T-cell (primary cell): ENCODE data around the gene SCARB1. TPM values are rescaled to one million over a fixed set of nuclear protein-coding genes. Genes with fewer than 3 reads are reported as not detected.

ENCODE experiments used
- ATAC-seq, 4 experiments: fragments of 200-7000 bp in 3 of 4; fragments of 150-1000 bp in 1 of 4; cut with Tn5 transposase; replicated peaks in 1 of 4; 1 replicate in 3 of 4; 2 replicates in 1 of 4; pipeline ENCODE4 v1.10.0; 2021; ENCODE audit warnings: moderate library complexity in 3 of 4, mild to moderate bottlenecking in 2 of 4, moderate number of reproducible peaks in 1 of 4
- CTCF ChIA-PET, 2 donors: fragments of 300-600 bp; sonication (Branson Sonifier 250); formaldehyde crosslinking; loops; one replicate each; lab custom pipeline; 2022; ENCODE audit warnings: antibody characterized with exemption in 2 of 2; lab: Charles Lee
- POLR2A ChIA-PET, 2 donors: fragments of 300-600 bp; sonication (Branson Sonifier 250); formaldehyde crosslinking; loops; one replicate each; lab custom pipeline; 2022; ENCODE audit warnings: antibody characterized with exemption in 2 of 2; lab: Charles Lee
- DNase-seq, 35 experiments: peaks; one replicate each; pipeline versions ENCODE4 v3.0.0 to v3.0.0-alpha.2; 2013 to 2023
- H3K27ac ChIP-seq: one replicate; pipeline ENCODE4 v1.5.1; 2013; ENCODE audit warnings: low read length
- H3K27me3 ChIP-seq, 2 experiments: replicated peaks in 1 of 2; 1 replicate in 1 of 2; 2 replicates in 1 of 2; pipeline versions ENCODE4 v1.6.1 to v1.7.0; 2013; ENCODE audit warnings: low read length in 1 of 2, mixed read lengths in 1 of 2; ENCODE audit not compliant: control insufficient read depth in 2 of 2, insufficient read depth in 2 of 2; ENCODE audit errors: extremely low read depth in 1 of 2
- H3K36me3 ChIP-seq, 2 donors: 1 replicate in 1 of 2; 2 replicates in 1 of 2; pipeline versions ENCODE4 v1.6.1 to v1.7.0; 2013; ENCODE audit warnings: low read length in 1 of 2; ENCODE audit not compliant: control insufficient read depth in 2 of 2, insufficient read depth in 1 of 2; ENCODE audit errors: extremely low read depth in 1 of 2
- H3K4me1 ChIP-seq, 2 experiments: 1 replicate in 1 of 2; 2 replicates in 1 of 2; pipeline versions ENCODE4 v1.6.1 to v1.7.0; 2013; ENCODE audit warnings: low read length in 2 of 2, mixed read lengths in 1 of 2; ENCODE audit not compliant: insufficient read depth in 2 of 2, control insufficient read depth in 1 of 2; ENCODE audit errors: extremely low read depth in 1 of 2
- H3K4me3 ChIP-seq, 2 donors: 1 replicate in 1 of 2; 2 replicates in 1 of 2; pipeline versions ENCODE4 v1.5.1 to v1.7.0; 2013; ENCODE audit warnings: mild to moderate bottlenecking in 2 of 2, low read length in 1 of 2, moderate library complexity in 1 of 2; ENCODE audit not compliant: control insufficient read depth in 1 of 2; ENCODE audit errors: extremely low read depth in 1 of 2
- H3K9me3 ChIP-seq: 2 replicates; pipeline ENCODE4 v1.7.0; 2013
- H3K27ac Mint-ChIP-seq, 2 donors: one replicate each; pipeline ENCODE4 v1.8.0; 2020 to 2021; ENCODE audit warnings: mild to moderate bottlenecking in 2 of 2, mixed read lengths in 2 of 2
- H3K27me3 Mint-ChIP-seq, 2 donors: one replicate each; pipeline ENCODE4 v1.8.0; 2021 to 2022; ENCODE audit warnings: mixed read lengths in 2 of 2
- H3K36me3 Mint-ChIP-seq: one replicate; pipeline ENCODE4 v1.8.0; 2021; ENCODE audit warnings: mixed read lengths
- H3K4me1 Mint-ChIP-seq, 3 donors: one replicate each; pipeline ENCODE4 v1.8.0; 2020 to 2022; ENCODE audit warnings: mixed read lengths in 3 of 3, mild to moderate bottlenecking in 1 of 3
- H3K4me3 Mint-ChIP-seq, 3 donors: one replicate each; pipeline ENCODE4 v1.8.0; 2020 to 2022; ENCODE audit warnings: mild to moderate bottlenecking in 3 of 3, mixed read lengths in 3 of 3, moderate library complexity in 3 of 3
- H3K9me3 Mint-ChIP-seq, 3 donors: one replicate each; pipeline ENCODE4 v1.8.0; 2020 to 2022; ENCODE audit warnings: mixed read lengths in 3 of 3
- WGBS: methylation state at CpG from one replicate; pipeline ENCODE4 v1.1.5; 2013; ENCODE audit warnings: missing lambda C conversion rate; ENCODE audit not compliant: insufficient coverage; 5-methylcytosine and 5-hydroxymethylcytosine counted together
- total RNA-seq, 35 experiments: library from RNA in 6 of 35; stranded (reverse) in 6 of 35; fragments of 120-200 nt in 1 of 35; gene quantifications; one replicate each; pipeline versions ENCODE4 v1.2.1 to v1.2.4 and lab custom pipeline; 2013 to 2026

The SCARB1 gene
- total RNA-seq, 5 donors from 2014 or later (not counting 1 experiment from before 2014, with no cell fraction given): 3.1 to 5.6 (median 4.5) TPM

GRCh38 chr12:124727264-124727800 is 136.3 kb downstream of the SCARB1 start:
- H3K36me3 ChIP-seq: no peaks in the 10 kb centered on the region
- POLR2A ChIA-PET: no interaction called here

More at GRCh38 chr12:124727264-124727800, 136.3 kb downstream of the SCARB1 start:
- no peaks in the 10 kb centered on the region for H3K9me3 Mint-ChIP-seq
- H3K4me3 ChIP-seq: no peak overlapping the region
- H3K27ac ChIP-seq: no peak overlapping the region
- H3K9me3 ChIP-seq: no peaks in the 10 kb centered on the region
- no peak overlapping the region for H3K27ac Mint-ChIP-seq
- WGBS: 68% methylated on average over 17 of the region's 18 CpGs
- DNase-seq: peak in 3 of 35 experiments; percentile 12 to 47 (median 28)
- H3K4me1 Mint-ChIP-seq: no peaks in the 10 kb centered on the region
- no peaks in the 10 kb centered on the region for H3K36me3 Mint-ChIP-seq
- peaks cover 0 to 22% of the 10 kb centered on the region in 2 experiments for H3K27me3 ChIP-seq
- no peak overlapping the region for H3K4me3 Mint-ChIP-seq
- H3K27me3 Mint-ChIP-seq: peaks cover 0 to 4% of the 10 kb centered on the region in 2 donors
- no peaks in the 10 kb centered on the region for H3K4me1 ChIP-seq
- CTCF ChIA-PET: interaction anchor here in 1 of 2 donors (0.6 kb wide), 1 partner anchor 212 kb away, joined by 5 read pairs; no protein-coding TSS in a partner anchor
- ATAC-seq: no peak

Other genes starting within 250 kb of the SCARB1 start
- 1,000 to 10,000 TPM in 2 of 5 donors, 100 to 1,000 TPM in 3; 786 to 1,410 (median 885) TPM for gene UBC, start 50.8 kb upstream of the SCARB1 start, total RNA-seq
- gene DHX37, start 125.3 kb upstream of the SCARB1 start, total RNA-seq: 10 to 100 TPM; 30.1 to 37.3 (median 36.1) TPM
- gene BRI3BP, start 129.8 kb upstream of the SCARB1 start, total RNA-seq: 1 to 10 TPM; 4.8 to 8.1 (median 7.0) TPM
- gene AACS, start 201.6 kb upstream of the SCARB1 start, total RNA-seq: 10 to 100 TPM; 11.5 to 16.4 (median 14.3) TPM